Gastroesophageal sphincter (tissue), 4 donors: ENCODE data around the gene DHFR2. TPM values are rescaled to one million over a fixed set of nuclear protein-coding genes. Genes with fewer than 3 reads are reported as not detected.
"Not testable (repeated sequence)": the region's sequence is repeated elsewhere in the genome, so short reads cannot be mapped to it uniquely, and the experiment has no call there.

Experiments used
- ATAC-seq: fragments of 150-250 bp; one replicate; pipeline ENCODE4 v1.9.1; 2016; ENCODE audit warnings: mild to moderate bottlenecking, moderate library complexity
- H3K27ac ChIP-seq, 4 donors: fragments of 200-600 bp; sonication (generic) in 3 of 4; 1 replicate in 3 of 4; 2 replicates in 1 of 4; pipeline ENCODE4 v1.5.1; 2016 to 2019
- H3K27me3 ChIP-seq: fragments of 200-600 bp; sonication (generic); one replicate; pipeline ENCODE4 v1.5.1; 2019
- H3K36me3 ChIP-seq, 2 donors: fragments of 200-600 bp; sonication (generic); one replicate each; pipeline ENCODE4 v1.5.1; 2019; ENCODE audit warnings: control low read depth in 1 of 2
- H3K4me1 ChIP-seq, 3 donors: fragments of 200-600 bp; sonication (generic); 1 replicate in 2 of 3; 2 replicates in 1 of 3; pipeline ENCODE4 v1.5.1; 2016 to 2019; ENCODE audit warnings: control low read depth in 2 of 3
- H3K4me3 ChIP-seq, 2 donors: fragments of 200-600 bp; sonication (generic); one replicate each; pipeline ENCODE4 v1.5.1; 2019; ENCODE audit warnings: mild to moderate bottlenecking in 1 of 2, moderate library complexity in 1 of 2
- H3K9me3 ChIP-seq, 3 donors: fragments of 200-600 bp; sonication (generic); one replicate each; pipeline ENCODE4 v1.5.1; 2017 to 2019; ENCODE audit warnings: control low read depth in 2 of 3
- EP300 ChIP-seq: sonication (generic); formaldehyde crosslinking; IDR thresholded peaks from one replicate; pipeline ENCODE4 v1.6.1; 2017; ENCODE audit warnings: antibody characterized with exemption, mild to moderate bottlenecking
- POLR2A ChIP-seq, 2 donors: fragments of 450-650 bp; IDR thresholded peaks; one replicate each; pipeline ENCODE4 v1.6.1; 2017; ENCODE audit warnings: antibody characterized with exemption in 2 of 2, mild to moderate bottlenecking in 2 of 2, moderate library complexity in 1 of 2
- POLR2AphosphoS5 ChIP-seq: sonication (generic); formaldehyde crosslinking; IDR thresholded peaks from one replicate; pipeline ENCODE4 v1.6.1; 2017; ENCODE audit warnings: antibody characterized with exemption
- WGBS, 2 donors: methylation state at CpG; one replicate each; pipeline ENCODE4 v1.1.5; 2018; ENCODE audit warnings: low coverage in 1 of 2; 5-methylcytosine and 5-hydroxymethylcytosine counted together
- total RNA-seq, 4 donors: library from RNA; depleted of rRNA; stranded (reverse); fragments of >200 nt; gene quantifications; one replicate each; pipeline ENCODE4 v1.1.0, GENCODE V29; 2016
- TF ChIP-seq, protein P1 (sequence below), 4 experiments: fragments of 200-600 bp in 2 of 4; fragments of 450-650 bp in 2 of 4; sonication (generic) in 1 of 4; IDR thresholded peaks; one replicate each; pipeline ENCODE4 v1.5.1; 2017 to 2019; ENCODE audit warnings: antibody characterized with exemption in 4 of 4, mild to moderate bottlenecking in 2 of 4, moderate library complexity in 2 of 4

DHFR2 gene
- total RNA-seq, 4 donors from 2014 or later, result 5.2 to 9.6 (median 7.5) TPM

DNA sequence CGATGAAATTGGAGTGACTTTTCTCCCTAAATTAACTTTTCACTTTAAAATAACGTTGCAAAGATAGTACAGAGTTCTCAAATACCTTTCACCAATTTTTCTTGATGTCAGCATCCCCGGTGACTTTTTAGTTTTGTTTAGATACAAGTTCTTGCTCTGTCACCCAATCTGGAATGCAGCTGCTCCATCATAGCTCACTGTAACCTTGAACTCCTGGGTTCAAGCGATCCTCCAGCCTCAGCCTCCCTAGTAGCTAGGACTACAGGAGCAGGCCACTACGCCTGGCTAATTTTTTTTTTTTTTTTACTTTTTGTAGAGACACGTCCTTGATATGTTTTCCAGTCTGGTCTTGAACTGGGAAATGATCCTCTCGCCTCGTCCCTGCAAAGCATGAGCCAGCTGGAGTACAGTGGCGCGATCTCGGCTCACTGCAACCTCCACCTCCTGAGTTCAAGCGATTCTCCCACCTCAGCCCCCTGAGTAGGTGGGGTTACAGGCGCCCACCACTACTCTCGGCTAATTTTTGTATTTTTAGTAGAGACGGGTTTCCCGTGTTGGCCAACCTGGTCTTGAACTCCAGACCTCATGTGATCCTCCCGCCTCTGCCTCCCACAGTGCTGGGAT, 892 bp upstream of the DHFR2 start:
- peaks cover 0 to 38% (median 12%) of the 10 kb centered on the region in 3 donors for H3K4me1 ChIP-seq
- H3K9me3 ChIP-seq, result no peaks in the 10 kb centered on the region
- no peak for ATAC-seq
- WGBS, 2 donors, result 38 to 45% methylated on average over 17 of the region's 17 CpGs
- peak overlapping the region; percentile 90 to 95 (median 92) for H3K27ac ChIP-seq
- H3K36me3 ChIP-seq, result peaks cover 0 to 38% of the 10 kb centered on the region in 2 donors
- peak overlapping the region; percentile 66 to 76 for H3K4me3 ChIP-seq
- no peaks in the 10 kb centered on the region for H3K27me3 ChIP-seq
- TF ChIP-seq POLR2AphosphoS5 (no peak), POLR2A (IDR thresholded peaks at IDR 0.05) (no peak), EP300 (no peak)
- TF ChIP-seq, protein P1, sequence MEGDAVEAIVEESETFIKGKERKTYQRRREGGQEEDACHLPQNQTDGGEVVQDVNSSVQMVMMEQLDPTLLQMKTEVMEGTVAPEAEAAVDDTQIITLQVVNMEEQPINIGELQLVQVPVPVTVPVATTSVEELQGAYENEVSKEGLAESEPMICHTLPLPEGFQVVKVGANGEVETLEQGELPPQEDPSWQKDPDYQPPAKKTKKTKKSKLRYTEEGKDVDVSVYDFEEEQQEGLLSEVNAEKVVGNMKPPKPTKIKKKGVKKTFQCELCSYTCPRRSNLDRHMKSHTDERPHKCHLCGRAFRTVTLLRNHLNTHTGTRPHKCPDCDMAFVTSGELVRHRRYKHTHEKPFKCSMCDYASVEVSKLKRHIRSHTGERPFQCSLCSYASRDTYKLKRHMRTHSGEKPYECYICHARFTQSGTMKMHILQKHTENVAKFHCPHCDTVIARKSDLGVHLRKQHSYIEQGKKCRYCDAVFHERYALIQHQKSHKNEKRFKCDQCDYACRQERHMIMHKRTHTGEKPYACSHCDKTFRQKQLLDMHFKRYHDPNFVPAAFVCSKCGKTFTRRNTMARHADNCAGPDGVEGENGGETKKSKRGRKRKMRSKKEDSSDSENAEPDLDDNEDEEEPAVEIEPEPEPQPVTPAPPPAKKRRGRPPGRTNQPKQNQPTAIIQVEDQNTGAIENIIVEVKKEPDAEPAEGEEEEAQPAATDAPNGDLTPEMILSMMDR (IDR thresholded peaks at IDR 0.05), result no peak

DNA sequence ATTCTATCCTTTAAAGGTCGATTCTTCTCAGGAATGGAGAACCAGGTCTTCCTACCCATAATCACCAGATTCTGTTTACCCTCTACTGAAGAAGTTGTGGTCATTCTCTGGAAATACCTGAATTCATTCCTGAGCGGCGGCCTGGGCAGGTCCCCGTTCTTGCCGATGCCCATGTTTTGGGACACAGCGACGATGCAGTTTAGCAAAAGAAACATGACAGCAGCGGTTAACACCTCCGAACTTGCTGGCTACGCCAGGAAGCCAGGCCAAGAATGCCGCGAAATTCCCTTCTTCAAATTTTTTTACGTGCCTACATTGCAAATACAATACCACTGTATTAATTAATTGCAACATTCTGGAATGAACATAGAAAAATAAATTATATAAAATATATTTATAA, 1.4 kb downstream of the DHFR2 start:
- H3K9me3 ChIP-seq, result no peaks in the 10 kb centered on the region
- no peak overlapping the region for H3K4me3 ChIP-seq
- ATAC-seq, result no peak
- H3K27ac ChIP-seq, result no peak overlapping the region
- H3K27me3 ChIP-seq, result no peaks in the 10 kb centered on the region
- peaks cover 0 to 36% (median 12%) of the 10 kb centered on the region in 3 donors for H3K4me1 ChIP-seq
- peaks cover 0 to 21% of the 10 kb centered on the region in 2 donors for H3K36me3 ChIP-seq
- whole genome bisulfite sequencing, 2 donors, result 99% methylated on average over 11 to 12 of the region's 13 CpGs
- TF ChIP-seq POLR2A (IDR thresholded peaks at IDR 0.05) (no peak), POLR2AphosphoS5 (no peak), EP300 (no peak)
- TF ChIP-seq, protein P1 (IDR thresholded peaks at IDR 0.05), result no peak

DNA sequence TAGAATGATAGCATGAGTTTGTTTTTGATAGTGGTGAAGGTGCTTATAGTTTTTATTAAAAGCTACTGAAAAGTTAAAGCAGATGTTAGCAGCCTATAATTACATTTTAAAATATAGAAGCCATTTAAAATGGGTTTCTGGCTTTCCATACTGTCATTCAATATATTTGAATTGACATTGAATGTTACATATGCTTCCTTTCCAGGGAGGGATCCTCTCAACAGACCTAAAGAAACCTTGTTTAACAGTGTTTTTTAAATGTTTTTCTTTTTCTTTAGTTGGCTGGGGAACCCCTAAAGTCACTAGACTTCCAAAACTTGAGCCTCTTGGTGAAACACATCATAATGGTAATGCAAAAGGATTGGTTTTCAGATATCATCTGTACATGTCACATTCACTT, 12.2 kb downstream of the DHFR2 start:
- H3K27me3 ChIP-seq, result no peaks in the 10 kb centered on the region
- H3K4me3 ChIP-seq, result no peak overlapping the region
- H3K36me3 ChIP-seq, result peaks cover 0 to 15% of the 10 kb centered on the region in 2 donors
- no peak for TF ChIP-seq POLR2AphosphoS5
- TF ChIP-seq, protein P1 (IDR thresholded peaks at IDR 0.05), result no peak
- TF ChIP-seq EP300, result no peak
- TF ChIP-seq POLR2A (IDR thresholded peaks at IDR 0.05), result no peak
- H3K27ac ChIP-seq, result no peak overlapping the region
- H3K9me3 ChIP-seq, result no peaks in the 10 kb centered on the region
- no peak for ATAC-seq
- H3K4me1 ChIP-seq, result no peaks in the 10 kb centered on the region

DNA sequence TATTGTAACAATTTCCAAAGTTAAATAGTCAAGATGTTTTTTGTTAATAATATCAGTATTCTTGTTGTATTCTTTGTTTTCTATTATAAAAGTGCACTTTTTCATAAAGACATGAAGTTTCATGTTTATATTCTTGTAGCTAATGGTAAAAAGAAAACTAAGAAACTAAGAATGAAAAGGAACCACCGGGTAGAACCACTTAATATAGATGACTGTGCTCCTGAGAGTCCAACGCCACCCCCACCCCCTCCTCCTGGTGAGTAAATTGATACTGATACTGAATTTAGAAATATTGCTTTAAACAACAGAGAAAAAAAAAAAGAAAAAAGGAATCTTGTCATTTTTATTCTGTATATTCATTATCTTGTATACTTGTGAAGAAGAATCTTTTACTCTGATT, 13.4 kb downstream of the DHFR2 start:
- Histone ChIP-seq H3K4me3 (no peak overlapping the region), H3K9me3 (no peaks in the 10 kb centered on the region), H3K27ac (no peak overlapping the region), H3K27me3 (no peaks in the 10 kb centered on the region), H3K4me1 (no peaks in the 10 kb centered on the region), H3K36me3 (peaks cover 0 to 27% of the 10 kb centered on the region in 2 donors)
- ATAC-seq, result no peak
- TF ChIP-seq, protein P1 (IDR thresholded peaks at IDR 0.05), result no peak
- no peak for TF ChIP-seq EP300
- TF ChIP-seq POLR2A (IDR thresholded peaks at IDR 0.05), result no peak
- no peak for TF ChIP-seq POLR2AphosphoS5
- WGBS, 2 donors, result 89 to 92% methylated on average over 2 of the region's 2 CpGs

DNA sequence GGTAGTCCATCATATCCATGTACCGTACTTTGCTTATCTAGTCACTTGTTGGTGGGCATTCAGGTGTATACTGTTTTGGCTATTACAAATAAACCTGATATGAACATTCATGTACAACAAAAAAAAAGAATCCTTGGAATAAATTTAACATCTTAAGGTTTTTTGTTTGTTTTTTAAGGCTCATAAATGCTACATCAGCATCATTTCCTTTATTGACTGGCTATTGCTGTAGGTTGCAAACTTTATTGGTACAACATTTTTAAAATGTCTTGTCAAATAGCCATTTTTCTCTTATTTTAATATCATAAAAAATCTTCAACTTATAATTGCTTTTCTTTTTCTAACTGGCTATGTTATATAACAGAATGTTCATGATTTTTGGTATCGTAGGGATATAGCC, 16.2 kb downstream of the DHFR2 start:
- H3K36me3 ChIP-seq, result peaks cover 0 to 25% of the 10 kb centered on the region in 2 donors
- H3K27me3 ChIP-seq, result no peaks in the 10 kb centered on the region
- 91 to 100% methylated on average over 2 of the region's 2 CpGs for WGBS, 2 donors
- no peak overlapping the region for H3K27ac ChIP-seq
- H3K4me1 ChIP-seq, result no peaks in the 10 kb centered on the region
- no peak for ATAC-seq
- H3K9me3 ChIP-seq, result no peaks in the 10 kb centered on the region
- no peak overlapping the region for H3K4me3 ChIP-seq
- TF ChIP-seq POLR2AphosphoS5, result no peak
- no peak for TF ChIP-seq EP300
- TF ChIP-seq POLR2A (IDR thresholded peaks at IDR 0.05), result no peak
- TF ChIP-seq, protein P1 (IDR thresholded peaks at IDR 0.05), result no peak

DNA sequence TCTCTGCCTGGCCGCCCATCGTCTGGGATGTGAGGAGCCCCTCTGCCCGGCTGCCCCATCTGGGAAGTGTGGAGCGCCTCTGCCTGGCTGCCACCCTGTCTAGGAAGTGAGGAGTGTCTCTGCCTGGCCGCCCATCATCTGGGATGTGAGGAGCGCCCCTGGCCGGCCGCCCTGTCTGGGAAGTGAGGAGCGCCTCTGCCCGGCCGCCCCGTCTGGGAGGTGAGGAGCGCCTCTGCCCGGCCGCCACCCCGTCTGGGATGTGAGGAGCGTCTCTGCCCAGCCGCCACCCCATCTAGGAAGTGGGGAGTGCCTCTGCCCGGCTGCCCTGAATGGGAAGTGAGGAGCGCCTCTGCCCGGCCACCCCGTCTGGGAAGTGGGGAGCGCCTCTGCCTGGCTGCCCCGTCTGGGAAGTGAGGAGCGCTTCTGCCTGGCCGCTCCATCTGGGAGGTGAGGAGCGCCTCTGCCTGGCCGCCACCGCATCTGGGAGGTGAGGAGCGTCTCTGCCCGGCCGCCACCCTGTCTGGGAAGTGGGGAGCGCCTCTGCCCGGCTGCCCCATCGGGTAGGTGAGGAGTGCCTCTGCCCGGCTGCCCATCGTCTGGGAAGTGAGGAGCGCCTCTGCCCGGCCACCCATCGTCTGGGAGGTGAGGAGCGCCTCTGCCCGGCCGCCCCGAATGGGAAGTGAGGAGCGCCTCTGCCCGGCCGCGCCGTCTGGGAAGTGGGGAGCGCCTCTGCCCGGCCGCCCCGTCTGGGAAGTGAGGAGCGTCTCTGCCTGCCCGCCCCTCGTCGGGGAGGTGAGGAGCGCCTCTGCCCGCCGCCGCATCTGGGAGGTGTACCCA, 18.4 kb downstream of the DHFR2 start:
- H3K4me1 ChIP-seq, H3K27ac ChIP-seq, H3K27me3 ChIP-seq, ATAC-seq, H3K9me3 ChIP-seq, H3K4me3 ChIP-seq: not testable (repeated sequence)
- peaks cover 0 to 37% of the 10 kb centered on the region in 2 donors for H3K36me3 ChIP-seq
- WGBS, 2 donors, result no CpG with 5 or more reads among the region's 61 CpGs
